BE2C (cell line): ENCODE data around the gene C1orf116.

Experiments
- DNase-seq: peaks from one replicate; pipeline ENCODE4 v3.0.0-alpha.2; 2020
- H3K27me3 ChIP-seq: fragments of 250-450 bp; sonication (Bioruptor Pico); 2 replicates; pipeline ENCODE4 v1.5.1; 2020; ENCODE audit warnings: mild to moderate bottlenecking
- H3K36me3 ChIP-seq: fragments of 250-450 bp; sonication (Bioruptor Pico); 2 replicates; pipeline ENCODE4 v1.5.1; 2020; ENCODE audit warnings: mild to moderate bottlenecking
- H3K4me1 ChIP-seq: fragments of 250-450 bp; sonication (Bioruptor Pico); 2 replicates; pipeline ENCODE4 v1.5.1; 2020
- H3K4me3 ChIP-seq: 2 replicates; pipeline ENCODE4 v1.5.1; 2011; ENCODE audit warnings: low read depth, low read length
- H3K9me3 ChIP-seq: fragments of 250-450 bp; sonication (Bioruptor Pico); 2 replicates; pipeline ENCODE4 v1.5.1; 2020
- CTCF ChIP-seq: IDR thresholded peaks from 2 replicates; pipeline ENCODE4 v1.5.1; 2012; ENCODE audit warnings: mild to moderate bottlenecking, low read depth, low read length

The C1orf116 gene

GRCh38 chr1:207017615-207018559 is 14.7 kb downstream of the C1orf116 start:
- no peaks in the 10 kb centered on the region for H3K36me3 ChIP-seq
- H3K9me3 ChIP-seq = no peaks in the 10 kb centered on the region
- H3K4me3 ChIP-seq = no peak overlapping the region
- TF ChIP-seq CTCF = no peak
- peaks cover 44% of the 10 kb centered on the region for H3K27me3 ChIP-seq
- no peaks in the 10 kb centered on the region for H3K4me1 ChIP-seq
- DNase-seq = no peak

GRCh38 chr1:207015791-207016190 is 16.8 kb downstream of the C1orf116 start:
- peaks cover 51% of the 10 kb centered on the region for H3K27me3 ChIP-seq
- no peak overlapping the region for H3K4me3 ChIP-seq
- H3K36me3 ChIP-seq = no peaks in the 10 kb centered on the region
- TF ChIP-seq CTCF = no peak
- no peaks in the 10 kb centered on the region for H3K9me3 ChIP-seq
- H3K4me1 ChIP-seq = no peaks in the 10 kb centered on the region
- DNase-seq = no peak

- Histone ChIP-seq H3K27me3 (peaks cover 59% of the 10 kb centered on the region), H3K9me3 (no peaks in the 10 kb centered on the region), H3K36me3 (no peaks in the 10 kb centered on the region), H3K4me1 (no peaks in the 10 kb centered on the region), H3K4me3 (no peak overlapping the region)
- TF ChIP-seq CTCF = no peak
- DNase-seq = no peak
Observed at GRCh38 chr1:207014728-207015127, 17.8 kb downstream of the C1orf116 start.

GRCh38 chr1:207013321-207014085 is 19.1 kb downstream of the C1orf116 start:
- H3K4me1 ChIP-seq = no peaks in the 10 kb centered on the region
- H3K36me3 ChIP-seq = no peaks in the 10 kb centered on the region
- no peak for DNase-seq
- no peak for TF ChIP-seq CTCF
- H3K9me3 ChIP-seq = no peaks in the 10 kb centered on the region
- H3K4me3 ChIP-seq = no peak overlapping the region
- H3K27me3 ChIP-seq = peaks cover 57% of the 10 kb centered on the region

- Histone ChIP-seq H3K4me3 (no peak overlapping the region), H3K9me3 (no peaks in the 10 kb centered on the region), H3K4me1 (no peaks in the 10 kb centered on the region), H3K36me3 (no peaks in the 10 kb centered on the region), H3K27me3 (peaks cover 51% of the 10 kb centered on the region)
- DNase-seq = no peak
- TF ChIP-seq CTCF = no peak
Observed at GRCh38 chr1:207010726-207011125, 21.8 kb downstream of the C1orf116 start.
